HepG2 (cell line): ENCODE measurements around the gene CHCHD6. TPM values are rescaled to one million over a fixed set of nuclear protein-coding genes. Genes with fewer than 3 reads are reported as not detected.
A peak's percentile ranks its signal among the peaks of the same experiment; 100 is the strongest.

ENCODE experiments used
- ATAC-seq: fragments of 200-7000 bp; cut with Tn5 transposase; 3 replicates; pipeline ENCODE4 v1.9.1; 2020; ENCODE audit warnings: mild to moderate bottlenecking, moderate library complexity
- BruUV-seq: library from RNA; stranded (reverse); fragments of 400-500 nt; replicated peaks from 2 replicates; lab custom pipeline; 2021; lab: Mats Ljungman, UMichigan
- CTCF ChIA-PET: fragments of 300-600 bp; formaldehyde crosslinking; extraction: SDS; loops from one replicate; lab custom pipeline; 2021; ENCODE audit warnings: low total read pairs, inconsistent platforms, low intra/inter-chr PET ratio; lab: Yijun Ruan, JAX
- POLR2A ChIA-PET: fragments of 350-600 bp; sonication (Branson Sonifier 250); formaldehyde crosslinking; loops from one replicate; lab custom pipeline; 2020; ENCODE audit warnings: antibody characterized with exemption, inconsistent platforms; lab: Yijun Ruan, JAX
- DNase-seq: peaks from one replicate; pipeline ENCODE4 v3.0.0-alpha.2; 2015; ENCODE audit warnings: low spot score
- FAIRE-seq: peaks from 3 replicates; lab custom pipeline; 2011; peaks lifted over from hg19 to GRCh38; lab: Jason Lieb, UNC
- H2AFZ ChIP-seq: one replicate; pipeline ENCODE4 v1.6.1; 2011; ENCODE audit warnings: low read length, inconsistent platforms
- H3K27ac ChIP-seq: fragments of 300-600 bp; 3 replicates; pipeline ENCODE4 v1.8.0; 2011; ENCODE audit warnings: mixed run types, mild to moderate bottlenecking, mixed read lengths, low read length, inconsistent platforms; ENCODE audit not compliant: insufficient read depth; ENCODE audit errors: extremely low read length
- H3K27me3 ChIP-seq, 2 experiments: fragments of 200-600 bp in 1 of 2; 2 replicates in 1 of 2; 3 replicates in 1 of 2; pipeline versions ENCODE4 v1.6.0 to v1.8.0; 2011; ENCODE audit warnings: low read length in 2 of 2, mild to moderate bottlenecking in 2 of 2, moderate library complexity in 2 of 2, inconsistent platforms in 1 of 2; ENCODE audit not compliant: insufficient read depth in 2 of 2, control insufficient read depth in 1 of 2
- H3K36me3 ChIP-seq, 2 experiments: fragments of 200-600 bp in 1 of 2; replicated peaks in 1 of 2; 2 replicates in 1 of 2; 3 replicates in 1 of 2; pipeline versions ENCODE4 v1.5.1 to v1.8.0; 2011; ENCODE audit warnings: low read length in 2 of 2, inconsistent platforms in 1 of 2; ENCODE audit not compliant: insufficient read depth in 2 of 2, control insufficient read depth in 1 of 2
- H3K4me1 ChIP-seq: 2 replicates; pipeline ENCODE4 v1.5.1; 2012; ENCODE audit warnings: low read length, inconsistent platforms; ENCODE audit not compliant: insufficient read depth
- H3K4me2 ChIP-seq: 2 replicates; pipeline ENCODE4 v1.6.0; 2011; ENCODE audit warnings: low read depth, low read length, inconsistent platforms
- H3K4me3 ChIP-seq, 3 experiments: fragments of 200-600 bp in 1 of 3; sonication (generic), shearing (Covaris generic) in 1 of 3; replicated peaks in 1 of 3; 2 replicates each; pipeline ENCODE4 v1.5.1; 2011 to 2016; ENCODE audit warnings: low read length in 3 of 3, inconsistent platforms in 2 of 3, low read depth in 2 of 3, mild to moderate bottlenecking in 2 of 3, control low read depth in 1 of 3, mixed read lengths in 1 of 3; ENCODE audit not compliant: insufficient read depth in 1 of 3
- H3K79me2 ChIP-seq: one replicate; pipeline ENCODE4 v1.6.1; 2011; ENCODE audit warnings: low read length, inconsistent platforms; ENCODE audit not compliant: insufficient read depth
- H3K9ac ChIP-seq: 2 replicates; pipeline ENCODE4 v1.6.0; 2011; ENCODE audit warnings: mild to moderate bottlenecking, low read depth, low read length, inconsistent platforms; ENCODE audit not compliant: insufficient read depth
- H3K9me3 ChIP-seq: 2 replicates; pipeline ENCODE4 v1.5.1; 2012; ENCODE audit warnings: mild to moderate bottlenecking, low read length
- H4K20me1 ChIP-seq: 2 replicates; pipeline ENCODE4 v1.6.0; 2011; ENCODE audit warnings: inconsistent platforms, mild to moderate bottlenecking, low read length, moderate library complexity; ENCODE audit not compliant: insufficient read depth
- JUNB ChIP-seq: sonication (generic); formaldehyde crosslinking; IDR thresholded peaks from 2 replicates; pipeline ENCODE4 v1.8.0; 2022; ENCODE audit warnings: missing genetic modification reagents, mild to moderate bottlenecking, borderline replicate concordance
- MZF1 ChIP-seq: sonication (generic); formaldehyde crosslinking; IDR thresholded peaks from 2 replicates; pipeline ENCODE4 v1.8.1; 2023; ENCODE audit warnings: mild to moderate bottlenecking, missing genetic modification reagents, borderline replicate concordance
- TBX3 ChIP-seq: fragments of 450-650 bp; IDR thresholded peaks from 2 replicates; pipeline ENCODE4 v1.6.1; 2017; ENCODE audit warnings: antibody characterized with exemption, mild to moderate bottlenecking, inconsistent platforms, borderline replicate concordance
- ZMYM3 ChIP-seq: sonication (generic); formaldehyde crosslinking; IDR thresholded peaks from 2 replicates; pipeline ENCODE4 v1.5.1; 2020; ENCODE audit warnings: mild to moderate bottlenecking, missing genetic modification reagents
- ZNF263 ChIP-seq: sonication (generic); formaldehyde crosslinking; IDR thresholded peaks from 2 replicates; pipeline ENCODE4 v1.4.0; 2020; ENCODE audit warnings: missing genetic modification reagents
- ZNF629 ChIP-seq: sonication (generic); formaldehyde crosslinking; conservative IDR thresholded peaks from 2 replicates; pipeline ENCODE4 v1.5.0; 2020; ENCODE audit warnings: missing genetic modification reagents
- ZNF709 ChIP-seq: sonication (generic); formaldehyde crosslinking; IDR thresholded peaks from 2 replicates; pipeline ENCODE4 v1.5.0; 2020; ENCODE audit warnings: mild to moderate bottlenecking, missing genetic modification reagents
- ZNF75D ChIP-seq: sonication (generic); formaldehyde crosslinking; IDR thresholded peaks from 2 replicates; pipeline ENCODE4 v1.8.1; 2023; ENCODE audit warnings: missing genetic modification reagents, mild to moderate bottlenecking, borderline replicate concordance
- WGBS: methylation state at CpG from one replicate; pipeline ENCODE4 v1.1.6; 2017; ENCODE audit warnings: low lambda C conversion rate; 5-methylcytosine and 5-hydroxymethylcytosine counted together
- in situ Hi-C: cut with HindIII; loops from 2 replicates; pipeline ENCODE4 v1.10.0; 2017; ENCODE audit warnings: low pct_unique_long_range_greater_than_20kb; ENCODE audit not compliant: extremely low pct_ligation_motif_present
- intact Hi-C: fragments of 100-400 bp; cut with micrococcal nuclease; formaldehyde crosslinking; loops from one replicate; pipeline ENCODE4 v1.10.0; 2022; ENCODE audit not compliant: unreplicated experiment
- polyA plus RNA-seq, 8 experiments: library from polyadenylated mRNA; depleted of rRNA in 3 of 8; stranded (reverse) in 7 of 8; unstranded in 1 of 8; fragments of >200 nt; fragmentation: Illumina TruSeq in 4 of 8; extraction: Trizol in 4 of 8; gene quantifications; 2 replicates each; pipeline versions ENCODE4 v1.2.1 to v1.2.3, GENCODE V29; 2011 to 2016; ENCODE audit warnings: low read depth in 4 of 8, missing spikeins in 1 of 8, mixed read lengths in 1 of 8; ENCODE audit not compliant: insufficient read depth in 1 of 8
- total RNA-seq, 5 experiments: library from RNA; depleted of rRNA; stranded (reverse); fragments of >200 nt; fragmentation: Illumina TruSeq; extraction: Trizol; gene quantifications; 2 replicates each; pipeline ENCODE4 v1.2.3, GENCODE V29; 2016; ENCODE audit warnings: low read depth in 1 of 5
- TF ChIP-seq, protein P1 (sequence below): sonication (generic); formaldehyde crosslinking; IDR thresholded peaks from 2 replicates; pipeline ENCODE4 v1.4.0; 2020; ENCODE audit warnings: low read depth, missing genetic modification reagents
- TF ChIP-seq, protein P2 (sequence below): sonication (generic); formaldehyde crosslinking; IDR thresholded peaks from 2 replicates; pipeline ENCODE4 v1.8.0; 2022; ENCODE audit warnings: mild to moderate bottlenecking, missing genetic modification reagents, moderate library complexity

The CHCHD6 gene
- total and polyA plus RNA-seq, 2 of the 13 experiments (the other 11 are each of a cell fraction or from before 2014, with no cell fraction given): 20.3 to 20.8 TPM

DNA sequence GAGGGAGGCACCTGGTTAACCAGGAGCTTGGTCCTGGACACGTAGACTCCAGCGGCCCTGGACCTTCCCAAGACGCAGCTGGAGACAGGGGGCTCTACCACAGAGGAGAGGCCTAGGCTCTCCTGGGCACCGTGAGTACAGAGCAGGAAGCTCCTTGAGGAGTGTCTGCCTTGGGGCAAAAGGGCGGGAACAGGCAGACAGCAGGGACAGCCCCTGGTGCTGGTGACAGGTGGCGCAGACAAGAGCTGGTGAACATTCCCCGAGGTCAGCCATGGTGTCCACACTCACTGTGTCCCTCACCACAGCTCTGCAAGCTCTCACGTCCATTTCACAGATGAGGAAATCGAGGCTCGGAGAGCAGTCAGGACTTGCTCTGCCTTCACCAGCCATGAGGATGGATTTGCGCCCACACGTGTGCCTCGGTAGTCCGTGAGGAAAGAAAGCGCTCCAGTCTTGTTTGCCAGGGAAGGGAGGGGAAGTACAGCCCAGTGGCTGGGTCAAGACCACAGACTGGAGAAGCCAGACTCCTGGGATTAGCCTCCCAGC, 276.3 kb downstream of the CHCHD6 start:
- Histone ChIP-seq H3K4me1 (peaks cover 39% of the 10 kb centered on the region), H3K4me2 (no peak overlapping the region), H3K4me3 (no peak overlapping the region), H2AFZ (no peak overlapping the region), H3K9ac (no peak overlapping the region), H3K79me2 (peaks cover 6% of the 10 kb centered on the region), H4K20me1 (0 out of 2 replicates have a peak, but pooled peaks cover 9% of the 10 kb centered on the region), H3K9me3 (no peaks in the 10 kb centered on the region), H3K27me3 (peaks cover 2 to 16% of the 10 kb centered on the region in 2 experiments; a peak in 3 of 5 replicates), H3K27ac (no peak overlapping the region), H3K36me3 (no peaks in the 10 kb centered on the region)
- intact Hi-C loops (loop anchor here (10.0 kb wide), 2 partner anchors 306 to 564 kb away; no protein-coding TSS in a partner anchor), in situ Hi-C loops (no loop called here)
- CTCF ChIA-PET: no interaction called here
- no TSS peak for BruUV-seq
- FAIRE-seq (no peak), DNase-seq (no peak), ATAC-seq (no peak)
- TF ChIP-seq ZNF75D: no peak
- TF ChIP-seq, protein P1, sequence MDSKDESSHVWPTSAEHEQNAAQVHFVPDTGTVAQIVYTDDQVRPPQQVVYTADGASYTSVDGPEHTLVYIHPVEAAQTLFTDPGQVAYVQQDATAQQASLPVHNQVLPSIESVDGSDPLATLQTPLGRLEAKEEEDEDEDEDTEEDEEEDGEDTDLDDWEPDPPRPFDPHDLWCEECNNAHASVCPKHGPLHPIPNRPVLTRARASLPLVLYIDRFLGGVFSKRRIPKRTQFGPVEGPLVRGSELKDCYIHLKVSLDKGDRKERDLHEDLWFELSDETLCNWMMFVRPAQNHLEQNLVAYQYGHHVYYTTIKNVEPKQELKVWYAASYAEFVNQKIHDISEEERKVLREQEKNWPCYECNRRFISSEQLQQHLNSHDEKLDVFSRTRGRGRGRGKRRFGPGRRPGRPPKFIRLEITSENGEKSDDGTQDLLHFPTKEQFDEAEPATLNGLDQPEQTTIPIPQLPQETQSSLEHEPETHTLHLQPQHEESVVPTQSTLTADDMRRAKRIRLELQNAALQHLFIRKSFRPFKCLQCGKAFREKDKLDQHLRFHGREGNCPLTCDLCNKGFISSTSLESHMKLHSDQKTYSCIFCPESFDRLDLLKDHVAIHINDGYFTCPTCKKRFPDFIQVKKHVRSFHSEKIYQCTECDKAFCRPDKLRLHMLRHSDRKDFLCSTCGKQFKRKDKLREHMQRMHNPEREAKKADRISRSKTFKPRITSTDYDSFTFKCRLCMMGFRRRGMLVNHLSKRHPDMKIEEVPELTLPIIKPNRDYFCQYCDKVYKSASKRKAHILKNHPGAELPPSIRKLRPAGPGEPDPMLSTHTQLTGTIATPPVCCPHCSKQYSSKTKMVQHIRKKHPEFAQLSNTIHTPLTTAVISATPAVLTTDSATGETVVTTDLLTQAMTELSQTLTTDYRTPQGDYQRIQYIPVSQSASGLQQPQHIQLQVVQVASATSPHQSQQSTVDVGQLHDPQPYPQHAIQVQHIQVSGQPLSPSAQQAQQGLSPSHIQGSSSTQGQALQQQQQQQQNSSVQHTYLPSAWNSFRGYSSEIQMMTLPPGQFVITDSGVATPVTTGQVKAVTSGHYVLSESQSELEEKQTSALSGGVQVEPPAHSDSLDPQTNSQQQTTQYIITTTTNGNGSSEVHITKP (CRISPR knock-in tag): no peak
- no peak for TF ChIP-seq JUNB (CRISPR knock-in tag)
- TF ChIP-seq MZF1 (CRISPR knock-in tag): no peak
- TF ChIP-seq TBX3: no peak
- TF ChIP-seq ZMYM3 (CRISPR knock-in tag): 0 out of 2 replicates have a peak, but pooled peaks have one; percentile 19
- TF ChIP-seq, protein P2, sequence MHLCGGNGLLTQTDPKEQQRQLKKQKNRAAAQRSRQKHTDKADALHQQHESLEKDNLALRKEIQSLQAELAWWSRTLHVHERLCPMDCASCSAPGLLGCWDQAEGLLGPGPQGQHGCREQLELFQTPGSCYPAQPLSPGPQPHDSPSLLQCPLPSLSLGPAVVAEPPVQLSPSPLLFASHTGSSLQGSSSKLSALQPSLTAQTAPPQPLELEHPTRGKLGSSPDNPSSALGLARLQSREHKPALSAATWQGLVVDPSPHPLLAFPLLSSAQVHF: no peak
- TF ChIP-seq ZNF263 (CRISPR knock-in tag): no peak
- no peak for TF ChIP-seq ZNF709
- peak; percentile 82 for TF ChIP-seq ZNF629 (CRISPR knock-in tag)
- POLR2A ChIA-PET: no interaction called here
- WGBS: 84% methylated on average over 12 of the region's 15 CpGs
